HepG2 (cell line): Measurements from ENCODE around the gene PSKH1.
"Not testable (repeated sequence)": the region's sequence is repeated elsewhere in the genome, so short reads cannot be mapped to it uniquely, and the experiment has no call there.

Experiments
- AKNA ChIP-seq: sonication (generic); formaldehyde crosslinking; IDR thresholded peaks from 2 replicates; pipeline ENCODE4 v1.4.0; 2020; ENCODE audit warnings: missing genetic modification reagents, borderline replicate concordance
- BCL6 ChIP-seq: IDR thresholded peaks from 2 replicates; pipeline ENCODE4 v1.6.1; 2016; ENCODE audit warnings: missing genetic modification reagents, missing compliant biosample characterization
- CHD2 ChIP-seq: IDR thresholded peaks from 2 replicates; pipeline ENCODE4 v1.6.1; 2011; ENCODE audit warnings: low read depth, low read length, improper control_type of control experiment
- SIN3A ChIP-seq: IDR thresholded peaks from 2 replicates; pipeline ENCODE4 v1.6.1; 2011; ENCODE audit warnings: low read depth, mild to moderate bottlenecking, control low read depth, low read length, borderline replicate concordance
- TAF15 ChIP-seq: fragments of 200-400 bp; formaldehyde crosslinking; IDR thresholded peaks from one replicate; pipeline ENCODE4 v1.6.1; 2018; ENCODE audit warnings: mild to moderate bottlenecking, low read depth, low read length; ENCODE audit not compliant: poor library complexity, severe bottlenecking
- ZKSCAN1 ChIP-seq: fragments of 150-350 bp; IDR thresholded peaks from 2 replicates; pipeline ENCODE4 v1.6.1; 2014; ENCODE audit warnings: low read length
- ZNF746 ChIP-seq: sonication (generic); formaldehyde crosslinking; IDR thresholded peaks from 2 replicates; pipeline ENCODE4 v1.8.0; 2022; ENCODE audit warnings: mild to moderate bottlenecking, missing genetic modification reagents
- ZZZ3 ChIP-seq: sonication (generic); formaldehyde crosslinking; IDR thresholded peaks from 2 replicates; pipeline ENCODE4 v1.4.0; 2020; ENCODE audit warnings: missing genetic modification reagents, mild to moderate bottlenecking, borderline replicate concordance
- TF ChIP-seq, protein P1 (sequence below): sonication (generic); formaldehyde crosslinking; IDR thresholded peaks from 2 replicates; pipeline ENCODE4 v1.5.0; 2020; ENCODE audit warnings: mild to moderate bottlenecking, missing genetic modification reagents, moderate library complexity

DNA sequence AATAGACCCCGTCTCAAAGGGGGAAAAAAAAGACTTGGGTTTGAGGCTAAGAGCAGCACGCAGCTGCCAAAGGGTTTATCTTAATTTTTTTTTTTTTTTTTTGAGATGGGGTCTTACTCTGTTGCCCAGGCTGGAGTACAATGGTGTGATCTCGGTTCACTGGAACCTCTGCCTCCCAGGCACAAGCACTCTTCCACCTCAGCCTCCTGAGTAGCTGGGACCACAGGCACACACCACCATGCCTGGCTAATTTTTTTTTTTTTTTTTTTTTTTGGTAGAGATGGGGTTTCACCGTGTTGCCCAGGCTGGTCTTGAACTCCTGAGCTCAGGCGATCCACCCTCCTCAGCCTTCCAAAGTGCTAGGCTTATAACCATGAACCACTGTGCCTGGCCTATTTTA lies 44.7 kb downstream of the PSKH1 start:
- TF ChIP-seq ZNF746 (CRISPR knock-in tag); ZZZ3 (CRISPR knock-in tag); TAF15; AKNA (CRISPR knock-in tag); SIN3A; BCL6 (CRISPR knock-in tag); CHD2; ZKSCAN1: not testable (repeated sequence)
- TF ChIP-seq, protein P1, sequence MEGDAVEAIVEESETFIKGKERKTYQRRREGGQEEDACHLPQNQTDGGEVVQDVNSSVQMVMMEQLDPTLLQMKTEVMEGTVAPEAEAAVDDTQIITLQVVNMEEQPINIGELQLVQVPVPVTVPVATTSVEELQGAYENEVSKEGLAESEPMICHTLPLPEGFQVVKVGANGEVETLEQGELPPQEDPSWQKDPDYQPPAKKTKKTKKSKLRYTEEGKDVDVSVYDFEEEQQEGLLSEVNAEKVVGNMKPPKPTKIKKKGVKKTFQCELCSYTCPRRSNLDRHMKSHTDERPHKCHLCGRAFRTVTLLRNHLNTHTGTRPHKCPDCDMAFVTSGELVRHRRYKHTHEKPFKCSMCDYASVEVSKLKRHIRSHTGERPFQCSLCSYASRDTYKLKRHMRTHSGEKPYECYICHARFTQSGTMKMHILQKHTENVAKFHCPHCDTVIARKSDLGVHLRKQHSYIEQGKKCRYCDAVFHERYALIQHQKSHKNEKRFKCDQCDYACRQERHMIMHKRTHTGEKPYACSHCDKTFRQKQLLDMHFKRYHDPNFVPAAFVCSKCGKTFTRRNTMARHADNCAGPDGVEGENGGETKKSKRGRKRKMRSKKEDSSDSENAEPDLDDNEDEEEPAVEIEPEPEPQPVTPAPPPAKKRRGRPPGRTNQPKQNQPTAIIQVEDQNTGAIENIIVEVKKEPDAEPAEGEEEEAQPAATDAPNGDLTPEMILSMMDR (CRISPR knock-in tag): not testable (repeated sequence)
